Activated CD4-positive, alpha-beta T cell treated with anti-CD3 and anti-CD28 coated beads, Interleukin-2, Interleukin-4, amounts not matched to agents 100 ng/mL and 50 ng/mL, durations not matched to agents 16 hours and 8 hours (primary cell): Measurements from ENCODE around the gene NSG2.

Source experiments
- DNase-seq: peaks from one replicate; pipeline ENCODE4 v3.0.0-alpha.2; 2020; ENCODE audit warnings: low spot score

NSG2 gene

DNA sequence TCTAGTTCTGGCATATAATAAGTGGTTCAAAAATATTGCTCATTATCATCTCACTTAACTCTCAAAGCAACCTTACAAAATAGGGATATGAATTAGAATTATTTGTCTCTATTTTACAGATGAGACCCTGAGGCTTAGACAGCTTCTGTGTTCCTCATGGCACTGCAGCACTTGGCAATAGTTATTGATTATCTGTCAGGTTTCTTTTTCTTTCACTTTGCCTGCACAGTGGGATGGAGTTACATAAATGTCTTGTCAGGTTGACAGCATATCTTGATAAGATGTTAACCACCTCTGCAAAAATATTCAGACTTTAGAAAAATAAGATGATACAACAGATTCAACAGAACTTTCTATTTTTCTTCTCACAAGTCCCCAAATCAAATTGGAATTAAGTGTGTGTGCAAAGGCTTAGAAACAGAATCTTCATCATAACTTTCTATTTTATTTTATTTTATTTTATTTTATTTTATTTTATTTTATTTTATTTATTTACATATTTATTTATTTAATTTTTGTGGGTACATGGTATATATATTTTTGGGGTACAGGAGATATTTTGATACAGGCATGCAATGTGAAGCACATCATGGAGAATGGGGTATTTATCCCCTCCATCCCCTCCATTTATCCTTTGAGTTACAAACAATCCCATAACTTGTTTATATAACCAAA, 17.7 kb downstream of the NSG2 start:
- no peak for DNase-seq

DNA sequence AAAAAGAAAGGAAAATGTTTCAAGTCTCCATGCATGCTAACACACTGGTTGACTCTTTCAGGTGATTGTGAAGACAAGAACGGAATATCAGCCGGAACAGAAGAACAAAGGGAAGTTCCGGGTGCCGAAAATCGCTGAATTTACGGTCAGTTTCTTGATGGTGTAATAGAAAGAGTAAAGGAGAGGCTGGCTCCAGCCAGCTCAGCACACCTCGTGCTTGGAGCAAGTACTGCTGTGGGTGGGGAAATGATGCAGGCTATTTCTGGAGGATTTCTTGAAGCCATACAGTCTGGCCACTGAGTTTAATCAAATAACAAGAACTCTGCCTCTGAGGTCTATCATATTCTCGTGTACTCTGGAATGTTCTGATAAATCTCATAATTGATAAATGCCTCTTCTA, 18.7 kb downstream of the NSG2 start:
- DNase-seq: no peak

GRCh38 chr5:174065528-174066197, 20.2 kb downstream of the NSG2 start:
- DNase-seq: no peak

DNA sequence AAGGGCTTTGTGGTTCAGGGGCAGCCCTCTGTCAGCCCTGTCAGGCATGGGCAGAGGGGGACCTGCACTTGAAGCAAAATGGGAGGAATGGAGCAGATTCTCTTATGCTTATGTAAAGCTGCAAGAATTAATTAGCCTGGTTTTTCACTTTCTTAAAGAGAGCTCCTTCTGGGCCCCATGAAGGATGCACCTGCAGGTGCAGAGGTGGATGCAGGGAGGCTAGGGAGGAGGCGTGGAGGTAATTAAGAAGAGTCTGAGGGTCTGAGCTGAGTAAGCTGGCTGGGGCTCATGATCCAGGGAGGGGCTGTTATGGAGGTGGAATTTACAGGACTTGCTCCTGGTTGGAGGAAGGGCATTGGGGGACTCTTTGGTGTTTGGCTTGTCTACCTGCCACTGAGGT, 22.0 kb downstream of the NSG2 start:
- DNase-seq: no peak

GRCh38 chr5:174071484-174071883, 26.0 kb downstream of the NSG2 start:
- DNase-seq: no peak

DNA sequence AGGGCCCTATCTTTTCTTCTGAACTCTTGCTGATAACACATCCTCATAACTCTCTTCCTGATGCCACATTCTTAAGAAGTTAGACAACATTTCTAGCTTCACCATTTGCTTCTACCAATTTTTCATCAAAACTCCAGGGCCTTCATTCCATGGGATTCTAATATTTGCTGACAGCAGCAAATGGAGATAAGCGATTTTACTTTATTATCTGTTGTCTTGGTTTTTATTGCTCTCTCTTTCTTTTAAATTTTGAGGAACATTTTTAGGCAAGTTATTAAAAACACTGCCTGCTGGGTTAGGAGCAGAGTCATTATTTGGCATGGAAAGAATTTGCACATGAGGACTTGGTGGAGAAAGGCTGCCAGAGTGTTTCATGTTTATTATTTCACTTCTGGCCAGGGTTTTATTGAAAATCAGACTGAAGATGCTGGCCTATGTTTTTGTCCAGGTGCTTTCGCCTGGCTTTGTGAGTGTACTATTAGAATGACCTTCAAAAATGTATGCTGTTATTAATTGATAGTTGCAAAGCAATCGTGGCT, 27.7 kb downstream of the NSG2 start:
- no peak for DNase-seq

- no peak for DNase-seq
Observed at GRCh38 chr5:174074369-174074768, 28.9 kb downstream of the NSG2 start.

- DNase-seq: no peak
Observed at GRCh38 chr5:174078416-174078815, 32.9 kb downstream of the NSG2 start.

GRCh38 chr5:174082286-174082685, 36.8 kb downstream of the NSG2 start:
- no peak for DNase-seq

DNA sequence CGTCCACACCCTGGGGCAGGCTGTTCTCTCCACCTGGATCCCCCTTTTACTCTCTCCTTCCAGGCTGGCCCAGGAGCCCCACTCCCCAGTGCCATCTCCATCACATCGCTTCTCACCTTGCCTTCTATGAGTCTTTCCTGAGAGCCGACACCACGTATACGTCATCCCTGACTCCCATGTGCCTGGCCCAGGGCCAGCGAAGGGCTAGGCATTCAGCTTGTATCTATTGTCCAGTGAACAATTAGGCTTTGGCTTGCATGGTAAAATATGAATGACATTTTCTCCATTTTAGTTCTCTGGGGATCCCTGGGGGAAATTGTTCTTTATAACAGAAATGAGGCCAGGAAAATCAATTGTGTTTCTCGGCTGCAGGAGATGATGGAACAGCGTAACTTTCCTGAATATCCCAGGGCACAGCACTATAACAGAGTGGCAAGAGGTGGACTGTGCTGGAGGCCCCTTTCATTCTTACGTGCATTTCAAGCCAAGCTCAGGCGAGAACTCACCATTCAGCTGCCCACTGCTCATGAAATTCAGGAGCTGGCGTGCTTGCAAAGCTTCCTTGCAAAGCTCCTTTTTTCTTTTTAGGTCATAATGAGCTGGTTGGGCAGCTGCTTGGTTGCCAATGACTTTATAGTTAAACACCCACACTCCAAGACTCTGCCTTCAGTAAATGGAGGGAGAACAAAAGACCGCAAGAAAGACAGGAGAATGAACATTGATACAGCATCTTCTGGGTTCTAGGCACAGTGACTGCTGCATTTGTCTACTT, 37.7 kb downstream of the NSG2 start:
- DNase-seq: no peak

- no peak for DNase-seq
Observed at GRCh38 chr5:174084691-174085154, 39.2 kb downstream of the NSG2 start.

- DNase-seq: no peak
Observed at GRCh38 chr5:174086751-174087150, 41.2 kb downstream of the NSG2 start.

- no peak for DNase-seq
Observed at GRCh38 chr5:174087783-174088182, 42.3 kb downstream of the NSG2 start.

- no peak for DNase-seq
Observed at GRCh38 chr5:174090129-174090528, 44.6 kb downstream of the NSG2 start.

DNA sequence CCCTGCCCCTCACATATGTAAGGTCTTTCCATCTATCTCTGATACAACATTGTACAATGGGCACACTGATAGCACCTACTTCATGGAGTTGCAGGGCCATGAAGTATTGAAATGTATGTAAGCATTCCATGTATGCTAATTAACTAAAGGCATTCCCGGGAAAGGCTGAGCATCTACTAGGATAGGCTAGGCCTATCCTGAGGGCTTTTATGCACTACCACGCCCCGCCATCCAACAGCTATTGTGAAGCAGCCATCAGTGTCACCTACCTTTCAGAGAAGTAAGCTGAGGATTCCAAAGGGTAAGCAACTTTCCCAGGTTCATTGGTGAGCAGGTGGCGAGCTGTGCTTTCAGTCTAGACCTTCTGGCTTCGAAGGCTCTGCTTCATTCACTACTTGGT, 47.6 kb downstream of the NSG2 start:
- no peak for DNase-seq

GRCh38 chr5:174094857-174095606, 49.5 kb downstream of the NSG2 start:
- DNase-seq: no peak

GRCh38 chr5:174096619-174097018, 51.1 kb downstream of the NSG2 start:
- no peak for DNase-seq

- DNase-seq: no peak
Observed at GRCh38 chr5:174097486-174098185, 52.1 kb downstream of the NSG2 start.

- no peak for DNase-seq
Observed at GRCh38 chr5:174098694-174099093, 53.2 kb downstream of the NSG2 start.

DNA sequence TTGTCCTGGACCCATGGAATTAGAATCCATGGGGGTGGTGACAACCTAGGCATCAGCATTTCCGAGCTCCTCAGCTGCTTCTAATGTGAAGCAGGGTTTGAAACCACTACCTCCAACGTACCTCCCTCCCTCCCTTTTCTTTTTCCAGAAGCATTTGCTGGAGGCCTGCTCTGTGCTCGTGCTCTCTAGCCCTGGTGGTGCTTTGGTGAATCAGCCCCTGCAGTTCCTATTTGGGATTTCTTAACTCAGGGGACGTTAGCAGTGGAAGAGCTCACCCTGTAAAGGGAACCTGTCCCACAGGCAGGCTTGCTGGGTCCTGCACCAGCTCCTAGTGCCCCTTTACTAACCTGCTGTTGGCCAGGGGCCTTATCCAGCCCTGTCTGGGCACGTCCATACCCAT, 55.0 kb downstream of the NSG2 start:
- DNase-seq: no peak

- DNase-seq: no peak
Observed at GRCh38 chr5:174101195-174101730, 55.8 kb downstream of the NSG2 start.
